CD4-positive, alpha-beta T cell (primary cell): ENCODE data around the gene FBXO9. TPM values are rescaled to one million over a fixed set of nuclear protein-coding genes. Genes with fewer than 3 reads are reported as not detected.

Experiments used
- ATAC-seq: fragments of 200-7000 bp; cut with Tn5 transposase; one replicate; pipeline ENCODE4 v1.10.0; 2022; ENCODE audit warnings: mild to moderate bottlenecking; ENCODE audit not compliant: poor library complexity
- CTCF ChIA-PET: fragments of 350-600 bp; sonication (Branson Sonifier 250); formaldehyde crosslinking; loops from one replicate; lab custom pipeline; 2021; ENCODE audit warnings: antibody characterized with exemption, inconsistent platforms; lab: Charles Lee
- POLR2A ChIA-PET: fragments of 350-600 bp; sonication (Branson Sonifier 250); formaldehyde crosslinking; loops from one replicate; lab custom pipeline; 2021; ENCODE audit warnings: antibody characterized with exemption, inconsistent platforms; lab: Charles Lee
- DNase-seq, 14 experiments: peaks; one replicate each; pipeline ENCODE4 v3.0.0-alpha.2; 2013 to 2020; ENCODE audit warnings: mixed read lengths in 2 of 14
- H3K27ac ChIP-seq, 2 donors: one replicate each; pipeline versions ENCODE4 v1.5.1 to v1.7.0; 2013; ENCODE audit warnings: low read length in 2 of 2, low read depth in 1 of 2, mild to moderate bottlenecking in 1 of 2
- H3K27me3 ChIP-seq, 2 experiments: 1 replicate in 1 of 2; 2 replicates in 1 of 2; pipeline versions ENCODE4 v1.6.1 to v1.7.0; 2013; ENCODE audit warnings: low read length in 2 of 2, control low read depth in 1 of 2, mild to moderate bottlenecking in 1 of 2, moderate library complexity in 1 of 2; ENCODE audit not compliant: insufficient read depth in 2 of 2, control insufficient read depth in 1 of 2
- H3K36me3 ChIP-seq: one replicate; pipeline ENCODE4 v1.6.1; 2013; ENCODE audit warnings: low read length, control low read depth; ENCODE audit not compliant: insufficient read depth
- H3K4me1 ChIP-seq: one replicate; pipeline ENCODE4 v1.6.1; 2013; ENCODE audit warnings: low read length, control low read depth; ENCODE audit not compliant: insufficient read depth
- H3K4me3 ChIP-seq: one replicate; pipeline ENCODE4 v1.5.1; 2013; ENCODE audit warnings: mild to moderate bottlenecking, low read length, moderate library complexity
- H3K9me3 ChIP-seq, 2 experiments: 1 replicate in 1 of 2; 2 replicates in 1 of 2; pipeline versions ENCODE4 v1.6.1 to v1.7.0; 2013; ENCODE audit warnings: low read length in 2 of 2, mild to moderate bottlenecking in 2 of 2, control low read depth in 1 of 2, moderate library complexity in 1 of 2; ENCODE audit not compliant: control insufficient read depth in 1 of 2, insufficient read depth in 1 of 2
- H3K27ac Mint-ChIP-seq: one replicate; pipeline ENCODE4 v1.8.0; 2020; ENCODE audit warnings: mixed read lengths
- H3K27me3 Mint-ChIP-seq: one replicate; pipeline ENCODE4 v1.8.0; 2021; ENCODE audit warnings: mixed read lengths
- H3K36me3 Mint-ChIP-seq: one replicate; pipeline ENCODE4 v1.8.0; 2021; ENCODE audit warnings: low read depth, mixed read lengths
- H3K4me1 Mint-ChIP-seq: one replicate; pipeline ENCODE4 v1.8.0; 2021; ENCODE audit warnings: low read depth, mixed read lengths
- H3K4me3 Mint-ChIP-seq: one replicate; pipeline ENCODE4 v1.8.0; 2020; ENCODE audit warnings: mild to moderate bottlenecking, mixed read lengths
- H3K9me3 Mint-ChIP-seq: one replicate; pipeline ENCODE4 v1.8.0; 2020; ENCODE audit warnings: mixed read lengths
- CTCF ChIP-seq: fragments of 200-600 bp; IDR thresholded peaks from one replicate; pipeline ENCODE4 v1.8.0; 2022; ENCODE audit warnings: antibody characterized with exemption, mild to moderate bottlenecking
- intact Hi-C, 2 experiments: fragments of 100-400 bp; cut with DNase I in 1 of 2; cut with micrococcal nuclease in 1 of 2; formaldehyde crosslinking; loops; one replicate each; pipeline versions ENCODE4 v1.15.1 to v1.9.0; 2023 to 2025; cut with DNase I, micrococcal nuclease
- total RNA-seq, 174 experiments: library from RNA in 2 of 174; stranded (reverse) in 2 of 174; gene quantifications; one replicate each; pipeline ENCODE4 v1.2.3 and lab custom pipeline; 2021 to 2026

Gene FBXO9
- total RNA-seq, 2 experiments from 2014 or later = 67.3 to 77.0 TPM

DNA sequence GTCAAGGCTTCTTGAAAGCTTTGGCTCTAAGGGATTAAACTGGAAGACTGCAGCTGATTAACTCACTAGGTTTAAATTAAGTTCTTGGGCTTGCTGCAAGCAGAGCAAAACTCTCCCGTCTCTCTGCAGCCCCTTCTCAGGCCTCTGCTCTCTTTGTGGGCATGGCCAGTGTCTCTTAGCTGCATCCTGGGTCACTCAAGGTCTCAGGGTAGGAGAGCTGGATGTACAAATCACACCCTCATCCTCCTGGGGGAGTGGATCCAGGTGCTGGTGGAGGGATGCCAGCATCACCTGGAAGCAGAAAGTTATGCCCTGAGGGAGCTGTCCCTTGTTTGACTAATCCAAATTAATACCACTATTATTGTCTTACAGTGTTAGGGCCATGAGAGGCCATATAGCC lies 47.7 kb downstream of the FBXO9 start:
- Histone ChIP-seq H3K4me3 (no peak overlapping the region), H3K36me3 (no peaks in the 10 kb centered on the region), H3K27ac (no peak overlapping the region), H3K9me3 (no peaks in the 10 kb centered on the region), H3K27me3 (no peaks in the 10 kb centered on the region), H3K4me1 (peaks cover 8% of the 10 kb centered on the region)
- no peaks in the 10 kb centered on the region for H3K36me3 Mint-ChIP-seq
- DNase-seq (no peak), ATAC-seq (no peak)
- ChIA-PET CTCF (no interaction called here), POLR2A (interaction anchor here (0.6 to 1.2 kb wide), 2 partner anchors 10 to 113 kb away, joined by 3 read pairs; no protein-coding TSS in a partner anchor)
- TF ChIP-seq CTCF = no peak
- H3K4me1 Mint-ChIP-seq = peaks cover 9% of the 10 kb centered on the region
- no peak overlapping the region for H3K4me3 Mint-ChIP-seq
- intact Hi-C loops = no loop called here
- H3K27ac Mint-ChIP-seq = no peak overlapping the region
- H3K9me3 Mint-ChIP-seq = peaks cover 4% of the 10 kb centered on the region
- H3K27me3 Mint-ChIP-seq = no peaks in the 10 kb centered on the region

- no peak for ATAC-seq
- no peak overlapping the region for H3K4me3 Mint-ChIP-seq
- intact Hi-C loops = no loop called here
- Histone ChIP-seq H3K4me3 (no peak overlapping the region), H3K4me1 (peaks cover 8% of the 10 kb centered on the region), H3K36me3 (no peaks in the 10 kb centered on the region), H3K9me3 (no peaks in the 10 kb centered on the region), H3K27me3 (no peaks in the 10 kb centered on the region), H3K27ac (no peak overlapping the region)
- no peak overlapping the region for H3K27ac Mint-ChIP-seq
- no peak for TF ChIP-seq CTCF
- ChIA-PET CTCF (no interaction called here), POLR2A (interaction anchor here (1.2 kb wide), 1 partner anchor 11 kb away, joined by 3 read pairs; no protein-coding TSS in a partner anchor)
- H3K4me1 Mint-ChIP-seq = peaks cover 9% of the 10 kb centered on the region
- no peaks in the 10 kb centered on the region for H3K36me3 Mint-ChIP-seq
- peaks cover 4% of the 10 kb centered on the region for H3K9me3 Mint-ChIP-seq
- no peak for DNase-seq
- no peaks in the 10 kb centered on the region for H3K27me3 Mint-ChIP-seq
Observed at GRCh38 chr6:53113742-53114141, 48.5 kb downstream of the FBXO9 start.

DNA sequence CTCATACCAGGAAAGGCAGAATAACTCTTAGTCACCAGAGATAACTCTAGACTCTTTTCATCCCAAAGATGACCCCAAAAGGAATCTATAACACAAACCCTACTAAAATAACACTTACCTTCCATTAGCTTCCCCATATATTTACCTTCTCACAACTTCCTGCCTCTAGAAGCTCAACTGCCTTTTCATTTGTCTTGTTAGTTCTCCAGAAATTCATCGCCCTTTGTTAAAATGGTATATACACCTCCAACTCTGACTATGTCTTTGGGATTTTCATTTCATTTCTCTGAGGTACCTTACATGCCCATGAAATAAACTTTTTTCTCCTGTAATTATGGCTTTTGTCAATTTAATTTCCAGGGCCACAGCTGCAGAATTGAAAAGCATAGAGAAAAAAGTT lies 49.9 kb downstream of the FBXO9 start:
- CTCF ChIA-PET = no interaction called here

More for the DNA sequence above, 49.9 kb downstream of the FBXO9 start:
- no peaks in the 10 kb centered on the region for H3K27me3 ChIP-seq
- H3K4me3 ChIP-seq = no peak overlapping the region
- Mint-ChIP-seq H3K27me3 (no peaks in the 10 kb centered on the region), H3K4me1 (peaks cover 9% of the 10 kb centered on the region), H3K9me3 (peaks cover 4% of the 10 kb centered on the region), H3K4me3 (no peak overlapping the region), H3K27ac (no peak overlapping the region), H3K36me3 (no peaks in the 10 kb centered on the region)
- intact Hi-C loops = no loop called here
- no peak for TF ChIP-seq CTCF
- H3K9me3 ChIP-seq = no peaks in the 10 kb centered on the region
- no peak overlapping the region for H3K27ac ChIP-seq
- H3K4me1 ChIP-seq = peaks cover 8% of the 10 kb centered on the region
- ATAC-seq (no peak), DNase-seq (no peak)
- no peaks in the 10 kb centered on the region for H3K36me3 ChIP-seq
- POLR2A ChIA-PET = no interaction called here
